HG03175 (cell line): ENCODE measurements around the gene NAP1L4.

Experiments
- ATAC-seq: cut with Tn5 transposase; IDR thresholded peaks from one replicate; pipeline ENCODE4 v1.9.1; 2021; ENCODE audit warnings: mild to moderate bottlenecking, moderate library complexity; ENCODE audit not compliant: unreplicated experiment

NAP1L4 gene

GRCh38 chr11:2924821-2925675 is 67.1 kb downstream of the NAP1L4 start:
- ATAC-seq = no peak

DNA sequence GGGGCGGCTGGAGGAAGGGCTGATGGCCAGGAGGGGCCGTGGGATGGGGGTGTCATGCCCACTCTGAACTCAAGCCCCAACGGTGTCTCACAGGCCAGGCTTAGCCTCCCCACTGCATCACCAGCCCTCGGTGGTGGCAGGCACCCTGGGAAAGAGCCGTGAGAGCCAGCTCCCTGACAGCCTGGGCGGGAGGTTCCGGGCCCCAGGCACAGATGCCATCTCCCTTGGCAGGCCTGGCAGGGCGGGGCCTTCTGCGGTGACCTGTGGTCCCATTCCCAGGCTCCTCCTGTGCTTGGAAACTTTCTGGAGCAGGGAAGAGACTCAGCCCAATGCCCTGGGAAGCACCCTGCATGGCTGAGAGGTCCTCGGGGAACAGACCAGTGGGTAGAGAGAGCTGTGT is 67.7 kb downstream of the NAP1L4 start:
- no peak for ATAC-seq

GRCh38 chr11:2923446-2924375 is 68.4 kb downstream of the NAP1L4 start:
- ATAC-seq = no peak

- ATAC-seq = no peak
These were observed 69.5 kb downstream of the NAP1L4 start for GRCh38 chr11:2922655-2923054.

DNA sequence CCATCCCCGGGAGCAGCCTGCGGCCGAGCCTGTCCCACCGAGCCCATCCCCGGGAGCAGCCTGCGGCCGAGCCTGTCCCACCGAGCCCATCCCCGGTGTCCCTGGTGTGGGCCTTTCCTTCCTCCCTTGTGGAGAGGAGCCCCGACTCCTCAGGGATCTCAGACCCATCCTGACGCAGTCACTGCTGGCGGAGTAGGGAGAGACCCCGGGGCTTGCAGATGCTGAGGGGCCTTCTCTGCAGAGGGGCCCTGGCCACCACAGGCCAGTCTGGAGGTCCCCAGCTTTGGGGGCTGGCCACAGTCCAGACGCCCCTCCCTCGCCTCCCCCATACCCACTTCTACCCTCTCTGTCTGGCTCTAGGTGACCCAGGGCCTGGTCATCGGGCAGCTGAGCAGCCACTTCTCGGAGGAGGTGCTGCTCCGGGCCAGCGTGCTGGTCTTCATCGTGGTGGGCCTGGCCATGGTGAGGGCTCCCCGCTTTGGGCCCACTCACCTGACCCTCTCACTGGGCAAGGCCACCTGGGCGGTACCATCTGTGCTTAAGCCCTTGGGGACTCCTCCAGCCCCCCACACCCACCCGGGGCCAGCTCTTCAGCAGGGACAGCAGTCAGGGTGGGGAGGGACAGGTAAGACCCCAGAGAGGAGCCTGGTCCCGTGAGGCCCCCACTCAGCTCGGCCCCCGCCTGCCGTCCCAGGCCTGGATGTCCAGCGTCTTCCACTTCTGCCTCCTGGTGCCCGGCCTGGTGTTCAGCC is 70.2 kb downstream of the NAP1L4 start:
- no peak for ATAC-seq

DNA sequence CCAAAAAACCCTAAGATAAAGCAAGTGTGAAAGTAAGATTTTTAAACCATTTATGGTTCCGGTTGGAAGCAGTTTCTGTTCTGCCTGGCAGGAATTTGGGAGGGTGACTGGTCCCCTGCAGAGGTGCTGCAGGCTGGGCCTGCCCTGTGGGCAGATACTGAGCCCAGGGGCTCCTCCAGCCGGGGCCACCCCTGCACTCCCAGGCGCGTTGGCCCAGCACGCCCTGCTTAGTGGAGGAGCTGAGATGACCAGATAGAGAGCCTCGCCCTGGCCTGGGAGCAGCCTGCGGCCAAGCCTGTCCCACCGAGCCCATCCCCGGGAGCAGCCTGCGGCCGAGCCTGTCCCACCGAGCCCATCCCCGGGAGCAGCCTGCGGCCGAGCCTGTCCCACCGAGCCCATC is 70.9 kb downstream of the NAP1L4 start:
- no peak for ATAC-seq

DNA sequence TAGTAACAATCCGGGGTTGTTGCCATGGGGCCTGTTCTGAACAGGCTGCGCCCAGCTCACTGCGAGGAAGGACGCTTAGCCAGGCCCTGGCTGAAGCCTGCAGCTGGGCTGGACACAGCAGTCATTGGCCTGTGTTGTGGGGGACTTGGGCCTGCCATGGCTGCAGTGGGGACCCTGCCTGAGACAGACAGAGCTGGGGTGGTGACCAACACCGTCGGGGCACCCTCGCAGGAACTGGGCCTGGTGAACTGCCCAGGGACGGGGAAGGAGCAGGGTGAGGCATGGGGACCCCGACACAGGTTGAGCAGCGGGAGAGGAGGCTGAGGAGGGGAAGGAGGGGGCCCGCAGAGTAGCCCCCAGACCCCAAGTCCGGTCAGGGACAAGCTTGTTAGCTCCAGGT is 71.8 kb downstream of the NAP1L4 start:
- ATAC-seq = no peak

- no peak for ATAC-seq
These were observed 72.3 kb downstream of the NAP1L4 start for GRCh38 chr11:2919837-2920236.

GRCh38 chr11:2919188-2919587 is 72.9 kb downstream of the NAP1L4 start:
- ATAC-seq = no peak

GRCh38 chr11:2917842-2918490 is 74.2 kb downstream of the NAP1L4 start:
- no peak for ATAC-seq

DNA sequence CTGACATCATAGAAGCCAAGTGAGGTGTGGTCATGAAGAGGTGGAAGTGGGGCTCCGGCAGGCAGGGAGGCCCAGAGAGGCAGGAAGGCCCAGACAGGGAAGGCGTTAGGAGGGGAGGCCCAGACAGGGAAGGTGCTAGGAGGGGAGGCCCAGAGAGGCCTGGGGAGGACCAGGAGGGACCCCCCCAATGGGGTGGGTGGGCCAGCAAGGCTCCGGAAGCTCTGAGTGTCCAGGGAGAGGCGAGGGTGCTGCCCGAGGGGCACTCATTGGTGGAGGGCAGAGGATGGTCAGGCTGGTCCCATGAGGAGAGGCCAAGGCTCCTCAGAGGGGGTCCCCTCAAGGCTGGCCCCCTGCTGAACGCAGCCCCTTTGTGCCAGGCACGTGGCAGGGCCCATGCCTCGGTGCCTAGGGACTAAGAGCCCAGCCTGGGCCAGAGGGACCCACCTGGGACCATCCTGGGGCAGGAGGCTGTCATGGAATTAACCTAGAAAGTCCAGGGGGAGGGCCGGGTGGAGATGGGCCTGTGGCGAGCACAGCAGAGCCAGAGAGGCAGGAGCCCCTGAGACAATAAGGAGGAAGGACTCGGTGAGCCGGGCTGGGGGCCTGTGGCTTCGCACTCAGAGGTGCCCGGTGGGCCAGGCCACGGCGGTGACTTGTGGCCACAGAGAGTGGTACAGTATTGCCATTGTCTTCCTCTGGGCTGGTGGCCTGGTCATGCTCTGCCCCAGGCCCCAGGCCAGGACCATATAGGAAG is 75.1 kb downstream of the NAP1L4 start:
- ATAC-seq = no peak

DNA sequence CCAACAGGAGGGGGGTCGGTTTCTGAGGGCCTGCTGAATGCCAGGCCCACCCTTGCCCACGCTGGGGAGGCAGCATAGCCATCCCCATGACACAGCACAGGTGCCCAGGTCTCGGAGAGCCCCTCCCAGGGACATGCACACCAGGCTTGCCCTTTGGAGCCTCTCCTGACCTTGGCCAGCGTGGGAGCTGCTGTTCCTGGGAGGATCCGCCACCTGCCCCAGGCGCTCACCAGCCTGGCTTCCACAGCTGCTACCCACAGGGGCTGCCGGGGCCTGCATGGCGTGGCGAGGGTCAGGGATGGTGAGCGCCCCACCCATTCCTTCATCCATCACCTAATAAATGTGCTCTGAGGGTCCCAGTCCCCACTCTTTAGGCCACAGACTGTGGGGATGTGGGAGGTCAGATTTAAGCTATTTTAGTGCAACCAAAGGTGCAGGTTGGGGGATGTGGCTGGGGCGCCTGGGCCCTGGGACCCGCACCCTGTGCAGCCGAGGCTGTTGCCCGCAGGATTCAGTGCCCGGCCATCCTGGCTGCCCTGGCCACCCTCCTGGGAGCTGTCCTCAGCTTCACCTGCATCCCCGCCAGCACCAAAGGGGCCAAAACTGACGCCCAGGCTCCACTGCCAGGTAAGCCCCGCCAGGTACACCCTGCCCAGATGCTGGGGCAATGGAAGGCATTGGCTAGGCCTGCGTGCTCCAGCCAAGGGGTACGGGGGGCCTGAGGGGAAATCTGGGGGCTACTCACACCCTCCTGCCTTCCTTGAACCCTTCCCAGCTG is 75.8 kb downstream of the NAP1L4 start:
- ATAC-seq = no peak

DNA sequence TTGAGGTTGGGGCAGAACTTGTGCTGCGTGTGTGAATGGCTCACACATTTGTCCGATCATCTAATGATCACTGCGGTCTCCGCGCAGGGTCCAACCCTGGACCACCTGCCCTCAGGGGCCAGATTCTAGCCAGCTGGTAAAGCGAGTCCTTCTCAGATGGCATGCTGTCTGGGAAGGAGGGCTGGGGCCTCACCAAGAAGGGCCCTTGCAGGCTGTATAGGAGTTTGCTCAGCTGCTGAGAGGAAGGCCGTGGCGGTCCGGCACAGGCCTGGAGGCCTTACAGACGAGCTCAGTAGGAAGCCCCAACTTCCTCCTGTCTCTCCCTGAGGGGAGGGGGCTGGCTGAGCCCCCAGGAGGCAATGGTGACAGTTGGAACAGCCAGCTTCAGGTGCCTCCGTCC is 76.7 kb downstream of the NAP1L4 start:
- no peak for ATAC-seq

DNA sequence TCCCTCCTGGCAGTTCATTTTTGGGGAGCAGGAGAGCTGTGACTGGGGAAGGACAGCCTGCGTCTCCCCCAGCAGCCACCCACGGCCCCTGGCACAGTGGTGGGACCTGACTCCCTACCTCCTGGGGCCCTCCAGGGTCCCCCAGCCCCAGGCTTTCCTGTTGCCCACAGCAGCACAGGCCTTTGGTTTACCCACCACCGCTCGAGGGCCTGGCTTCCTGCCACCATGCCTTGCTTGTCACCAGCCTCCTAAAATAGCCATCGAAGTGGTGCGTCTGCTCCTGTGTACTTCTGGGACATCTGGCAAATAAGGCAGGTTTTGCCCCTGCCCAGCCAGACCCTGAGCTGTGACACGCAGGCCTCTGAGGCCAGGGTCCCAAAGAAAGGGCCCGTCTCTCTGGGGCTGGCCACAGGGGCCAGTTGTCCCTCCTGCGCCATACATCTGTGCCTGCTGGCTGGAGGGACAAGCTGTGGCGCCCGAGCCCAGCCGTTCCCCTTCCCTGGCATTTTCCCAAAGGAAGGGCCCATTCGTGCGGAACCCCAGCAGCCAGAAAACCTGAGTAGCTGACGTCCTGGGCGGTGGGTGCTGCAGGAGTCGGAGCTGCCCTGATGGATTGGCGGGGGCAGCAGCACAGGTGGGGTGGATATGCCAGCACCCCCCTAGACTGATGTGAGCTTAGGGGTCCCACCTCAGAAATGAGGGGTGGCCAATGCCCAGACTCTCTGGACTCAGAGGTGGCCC is 77.5 kb downstream of the NAP1L4 start:
- ATAC-seq = no peak

GRCh38 chr11:2913776-2914175 is 78.4 kb downstream of the NAP1L4 start:
- no peak for ATAC-seq

DNA sequence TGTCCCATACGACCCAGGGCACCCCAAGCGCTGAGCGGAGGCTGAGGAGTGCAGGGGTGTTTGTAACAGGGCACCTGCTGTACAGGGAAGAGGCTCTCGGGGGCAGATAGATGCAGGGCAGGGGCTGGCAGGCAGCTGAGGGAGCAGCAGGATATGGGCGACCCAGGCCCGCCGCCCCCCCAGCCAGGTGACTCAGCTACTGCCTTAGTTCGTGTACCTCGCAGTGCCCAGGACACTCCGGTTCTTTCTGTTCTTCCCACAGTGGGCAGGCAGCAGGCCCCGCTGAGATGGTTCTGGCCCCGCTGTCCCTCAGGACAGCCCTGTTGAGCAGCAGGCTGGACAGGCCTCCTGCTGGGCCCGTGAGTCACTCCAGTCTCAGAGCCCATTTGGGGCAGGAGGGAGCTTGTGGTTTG is 79.1 kb downstream of the NAP1L4 start:
- ATAC-seq = no peak

- ATAC-seq = no peak
These were observed 79.6 kb downstream of the NAP1L4 start for GRCh38 chr11:2912498-2912897.

- ATAC-seq = no peak
These were observed 80.2 kb downstream of the NAP1L4 start for GRCh38 chr11:2911785-2912391.
